Ishikawa (cell line): ENCODE measurements around the gene SLCO4A1.

ENCODE experiments used
- CEBPB ChIP-seq: IDR thresholded peaks from 2 replicates; pipeline ENCODE4 v1.6.1; 2012
- CREB1 ChIP-seq: IDR thresholded peaks from 2 replicates; pipeline ENCODE4 v1.6.1; 2012; ENCODE audit warnings: low read depth
- EGR1 ChIP-seq: IDR thresholded peaks from 2 replicates; pipeline ENCODE4 v1.6.1; 2012
- EP300 ChIP-seq: IDR thresholded peaks from 2 replicates; pipeline ENCODE4 v1.6.1; 2012; ENCODE audit warnings: borderline replicate concordance
- FOXM1 ChIP-seq: IDR thresholded peaks from 2 replicates; pipeline ENCODE4 v1.6.1; 2012; ENCODE audit warnings: low read depth, borderline replicate concordance
- MAX ChIP-seq: IDR thresholded peaks from 2 replicates; pipeline ENCODE4 v1.6.1; 2012
- NFIC ChIP-seq: IDR thresholded peaks from 2 replicates; pipeline ENCODE4 v1.6.1; 2012
- RAD21 ChIP-seq: IDR thresholded peaks from 2 replicates; pipeline ENCODE4 v1.6.1; 2012; ENCODE audit warnings: low read depth
- REST ChIP-seq: IDR thresholded peaks from 2 replicates; pipeline ENCODE4 v1.6.1; 2012; ENCODE audit warnings: low read depth, mild to moderate bottlenecking
- TAF1 ChIP-seq: IDR thresholded peaks from 2 replicates; pipeline ENCODE4 v1.6.1; 2012; ENCODE audit warnings: low read depth, mild to moderate bottlenecking
- TCF12 ChIP-seq: IDR thresholded peaks from 2 replicates; pipeline ENCODE4 v1.6.1; 2012; ENCODE audit warnings: low read depth
- TEAD4 ChIP-seq: IDR thresholded peaks from 2 replicates; pipeline ENCODE4 v1.6.1; 2012
- USF1 ChIP-seq: IDR thresholded peaks from 2 replicates; pipeline ENCODE4 v1.6.1; 2012
- YY1 ChIP-seq: IDR thresholded peaks from 2 replicates; pipeline ENCODE4 v1.6.1; 2012; ENCODE audit warnings: low read depth
- ZBTB7A ChIP-seq: IDR thresholded peaks from 2 replicates; pipeline ENCODE4 v1.6.1; 2012; ENCODE audit warnings: low read depth

The SLCO4A1 gene

DNA sequence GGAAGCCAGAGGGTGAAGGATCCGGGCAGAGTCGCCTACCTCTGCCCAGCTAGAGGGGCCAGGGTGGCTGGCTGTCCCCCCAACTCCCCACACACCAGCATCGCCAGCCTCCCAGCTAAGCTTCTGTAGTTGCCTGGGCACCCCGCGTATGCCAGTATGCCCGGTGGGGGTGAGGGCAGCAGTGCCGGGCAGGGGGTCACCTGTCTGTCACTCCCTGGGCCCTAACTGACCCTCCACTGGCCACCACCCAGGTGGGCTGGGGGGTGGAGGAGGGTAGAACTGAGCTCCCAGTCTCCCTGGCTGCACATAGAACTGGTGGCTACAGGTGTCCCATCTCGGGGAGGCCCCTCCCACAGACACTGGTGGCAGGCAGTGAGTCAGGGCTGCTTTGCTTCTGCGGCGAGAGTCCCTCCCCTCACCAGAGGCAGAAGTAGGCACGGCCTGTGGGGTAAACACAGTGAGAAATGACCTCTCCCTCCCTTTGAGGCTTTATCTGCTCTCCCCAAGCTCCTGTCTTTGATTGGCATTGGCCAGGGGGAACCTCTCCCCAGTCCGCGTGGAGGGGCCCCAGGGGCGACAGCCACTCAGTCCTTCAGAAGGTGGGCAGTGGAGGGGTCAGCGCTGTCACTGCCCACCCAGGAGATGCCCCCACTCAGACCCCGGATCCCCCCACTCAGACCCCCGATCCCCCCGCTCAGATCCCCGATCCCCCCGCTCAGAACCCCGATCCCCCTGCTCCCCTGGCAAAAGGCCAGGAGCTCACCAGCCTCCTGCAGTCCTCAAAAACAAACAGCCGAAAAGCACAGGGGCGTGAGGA is 68.8 kb downstream of the SLCO4A1 start:
- TF ChIP-seq EP300 (no peak), EGR1 (no peak), FOXM1 (no peak), TAF1 (no peak), USF1 (no peak), CEBPB (no peak), REST (no peak), NFIC (no peak), TEAD4 (no peak), CREB1 (no peak), RAD21 (no peak), YY1 (no peak), TCF12 (no peak)

DNA sequence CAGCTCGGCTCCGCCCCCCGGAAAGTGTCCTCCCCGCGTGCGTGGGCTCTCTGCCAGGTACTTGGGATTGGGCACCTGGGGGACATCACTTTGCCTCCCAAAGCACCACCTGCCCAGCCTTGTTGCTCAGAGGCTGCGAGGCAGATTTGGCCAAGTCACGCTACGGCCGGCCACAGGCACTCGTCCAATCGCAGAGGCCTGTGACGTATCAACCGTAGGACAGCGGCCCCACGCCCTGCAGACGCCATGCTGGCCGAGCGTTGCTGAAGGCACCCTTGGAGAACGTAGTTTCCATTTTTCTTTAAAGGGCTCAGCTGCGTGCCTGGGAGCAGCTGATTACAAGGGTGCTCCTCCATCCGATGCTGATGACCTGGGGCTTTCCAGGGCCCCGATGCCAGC is 69.4 kb downstream of the SLCO4A1 start:
- TF ChIP-seq EGR1 (no peak), CREB1 (no peak), MAX (peak; percentile 80), TEAD4 (no peak), YY1 (peak; percentile 25; the same call in 1 of the 2 replicates), FOXM1 (no peak), TAF1 (no peak), RAD21 (no peak), REST (no peak), EP300 (no peak), TCF12 (no peak), ZBTB7A (no peak), USF1 (no peak), CEBPB (no peak), NFIC (no peak; the same call in 1 of the 2 replicates)

DNA sequence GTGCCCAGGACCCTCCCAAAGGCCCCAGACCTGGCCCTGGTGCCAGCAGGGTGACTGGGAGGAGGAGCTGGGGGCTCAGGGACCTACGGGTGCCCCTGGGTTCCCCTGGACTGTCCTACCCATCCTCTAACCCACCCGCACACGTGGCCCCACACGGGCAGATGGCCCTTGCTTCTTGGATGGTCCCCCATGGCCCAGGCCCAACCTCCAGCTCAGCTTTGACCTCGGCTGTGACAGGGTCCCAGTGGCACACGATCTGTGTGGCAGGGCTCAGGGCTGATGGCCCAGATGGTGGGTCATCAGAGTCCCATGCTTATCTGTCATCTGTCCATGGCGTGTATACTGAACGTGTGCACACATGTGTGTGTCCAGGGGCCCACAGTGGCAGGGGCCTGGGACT is 70.3 kb downstream of the SLCO4A1 start:
- TF ChIP-seq RAD21 = no peak

DNA sequence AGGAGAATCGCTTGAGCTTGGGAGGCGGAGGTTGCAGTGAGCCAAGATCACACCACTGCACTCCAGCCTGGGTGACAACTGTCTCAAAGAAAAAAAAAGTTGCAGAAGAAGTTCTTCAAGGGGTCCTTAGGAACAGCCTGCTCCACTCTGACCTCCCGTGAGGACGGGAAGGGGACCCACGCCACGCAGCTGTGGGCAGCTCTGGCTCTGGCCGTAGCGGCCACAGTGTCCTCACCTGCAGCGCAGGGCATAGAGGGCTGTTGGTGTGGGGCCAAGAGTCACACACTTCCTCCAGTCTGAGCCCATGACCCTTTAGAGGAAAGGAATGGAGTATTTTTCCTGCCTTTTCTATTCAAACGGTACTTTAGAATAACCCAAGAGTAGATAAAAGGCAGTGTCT is 71.7 kb downstream of the SLCO4A1 start:
- TF ChIP-seq TEAD4 = no peak
- no peak for TF ChIP-seq TCF12

GRCh38 chr20:62714799-62715198 is 72.5 kb downstream of the SLCO4A1 start:
- TF ChIP-seq FOXM1 (no peak), CREB1 (no peak), EP300 (no peak), ZBTB7A (no peak), USF1 (no peak)

GRCh38 chr20:62715201-62715600 is 72.9 kb downstream of the SLCO4A1 start:
- TF ChIP-seq FOXM1 = no peak
- no peak for TF ChIP-seq CEBPB
- no peak for TF ChIP-seq TCF12
- no peak for TF ChIP-seq TAF1
- no peak for TF ChIP-seq YY1
- no peak for TF ChIP-seq USF1
- no peak for TF ChIP-seq RAD21
- no peak for TF ChIP-seq EP300
- no peak for TF ChIP-seq TEAD4
- no peak for TF ChIP-seq ZBTB7A
- TF ChIP-seq EGR1 = no peak
- no peak for TF ChIP-seq REST
- no peak for TF ChIP-seq CREB1
- TF ChIP-seq NFIC = no peak
